Measurements from ENCODE around the gene SLC41A3.
"Not testable (repeated sequence)": the region's sequence is repeated elsewhere in the genome, so short reads cannot be mapped to it uniquely, and the experiment has no call there.

SLC41A3 gene

DNA sequence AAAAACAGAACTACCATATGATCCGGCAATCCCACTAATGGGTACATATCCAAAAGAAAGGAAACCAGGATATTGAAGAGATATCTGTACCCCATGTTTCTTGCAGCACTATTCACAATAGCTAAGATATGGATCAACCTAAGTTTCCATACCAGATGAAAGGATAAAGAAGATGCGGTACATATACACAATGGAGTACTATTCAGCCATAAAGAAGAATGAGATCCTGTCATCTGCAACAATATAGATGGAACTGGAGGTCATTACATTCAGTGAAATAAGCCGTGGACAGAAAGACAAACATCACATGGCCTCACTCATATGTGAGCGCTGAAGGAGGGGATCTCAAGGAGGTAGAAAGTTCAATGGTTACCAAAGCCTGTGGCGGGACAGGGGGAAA, 3.0 kb downstream of the SLC41A3 start:
- DNase-seq, result no peak

GRCh38 chr3:126078866-126079265, 5.1 kb downstream of the SLC41A3 start:
- DNase-seq, result no peak

DNA sequence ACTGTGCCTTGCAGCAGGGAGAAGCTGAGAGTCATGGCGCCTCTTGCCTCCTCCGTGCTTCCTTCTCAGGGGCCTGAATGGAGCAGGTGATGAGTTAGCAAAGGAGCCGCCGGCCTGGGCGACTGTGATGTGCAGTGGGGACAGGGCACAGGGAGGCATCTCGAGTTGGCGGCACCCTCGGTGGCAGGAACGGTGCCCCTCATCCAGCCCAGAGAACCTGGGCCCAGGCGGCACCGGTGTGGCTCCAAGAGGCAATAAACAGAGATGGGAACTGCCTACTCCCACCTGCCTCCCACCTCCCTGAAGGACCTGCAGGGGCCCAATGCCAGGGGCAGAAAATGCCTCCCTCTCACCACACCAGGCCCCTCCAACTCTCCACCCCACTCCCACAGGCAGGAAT, 6.2 kb downstream of the SLC41A3 start:
- DNase-seq, result no peak

DNA sequence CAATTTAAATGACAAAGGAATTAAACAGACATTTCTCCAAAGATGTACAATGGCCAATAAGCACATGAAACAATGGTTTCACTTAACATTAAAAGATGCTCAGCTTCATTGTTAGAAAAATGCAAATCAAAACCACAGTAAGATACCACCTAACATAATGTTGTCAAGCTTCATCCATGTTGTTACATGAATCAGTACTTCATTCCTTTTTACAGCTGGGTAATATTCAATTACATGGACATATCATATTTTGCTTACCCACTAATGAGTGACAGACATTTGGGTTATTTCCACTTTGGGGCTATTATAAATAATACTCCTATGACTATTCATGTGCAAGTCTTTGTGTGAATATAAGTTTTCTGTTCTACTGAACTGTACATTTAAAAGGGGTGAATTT, 7.8 kb downstream of the SLC41A3 start:
- DNase-seq, result no peak

DNA sequence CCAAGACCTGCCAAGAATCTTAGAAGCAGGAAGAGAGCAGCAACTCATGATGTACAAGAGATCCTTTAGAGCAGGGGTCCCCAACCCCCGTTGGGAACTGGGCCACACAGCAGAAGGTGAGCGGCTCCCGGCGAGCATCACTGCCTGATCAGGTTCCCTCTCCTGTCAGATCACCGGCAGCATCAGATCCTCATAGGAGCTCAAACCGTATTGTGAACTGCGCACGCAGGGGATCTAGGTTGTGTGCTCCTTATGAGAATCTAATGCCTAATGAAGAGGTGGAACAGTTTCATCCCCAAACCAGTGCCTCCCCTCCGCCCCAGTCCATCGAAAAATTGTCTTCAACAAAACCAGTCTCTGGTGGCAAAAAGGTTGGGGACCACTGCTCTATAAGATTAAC, 13.8 kb downstream of the SLC41A3 start:
- no peak for DNase-seq

GRCh38 chr3:126067959-126068358, 16.0 kb downstream of the SLC41A3 start:
- DNase-seq, result no peak

DNA sequence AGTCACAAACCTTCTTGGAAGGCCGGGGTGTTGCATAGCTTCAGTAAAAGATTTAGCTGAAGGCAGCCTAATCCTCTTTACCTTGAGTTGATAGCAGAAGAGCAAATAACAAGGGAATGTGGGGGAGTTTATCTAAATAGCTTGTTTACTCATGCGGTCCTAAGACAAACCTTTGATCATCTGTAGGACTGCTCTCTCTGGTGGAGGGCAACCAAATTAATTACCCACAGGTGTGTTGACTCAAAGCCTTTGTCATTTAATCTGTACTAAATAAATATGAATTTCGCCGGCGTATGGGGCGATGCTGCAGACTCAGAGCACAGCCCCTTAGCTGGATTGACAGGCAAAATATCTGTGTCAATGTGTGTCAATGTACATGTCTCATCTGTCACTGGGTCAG, 17.2 kb downstream of the SLC41A3 start:
- not testable (repeated sequence) for DNase-seq

GRCh38 chr3:126065876-126066275, 18.0 kb downstream of the SLC41A3 start:
- no peak for DNase-seq

- no peak for DNase-seq
These were observed 19.2 kb downstream of the SLC41A3 start for GRCh38 chr3:126064627-126065258.

DNA sequence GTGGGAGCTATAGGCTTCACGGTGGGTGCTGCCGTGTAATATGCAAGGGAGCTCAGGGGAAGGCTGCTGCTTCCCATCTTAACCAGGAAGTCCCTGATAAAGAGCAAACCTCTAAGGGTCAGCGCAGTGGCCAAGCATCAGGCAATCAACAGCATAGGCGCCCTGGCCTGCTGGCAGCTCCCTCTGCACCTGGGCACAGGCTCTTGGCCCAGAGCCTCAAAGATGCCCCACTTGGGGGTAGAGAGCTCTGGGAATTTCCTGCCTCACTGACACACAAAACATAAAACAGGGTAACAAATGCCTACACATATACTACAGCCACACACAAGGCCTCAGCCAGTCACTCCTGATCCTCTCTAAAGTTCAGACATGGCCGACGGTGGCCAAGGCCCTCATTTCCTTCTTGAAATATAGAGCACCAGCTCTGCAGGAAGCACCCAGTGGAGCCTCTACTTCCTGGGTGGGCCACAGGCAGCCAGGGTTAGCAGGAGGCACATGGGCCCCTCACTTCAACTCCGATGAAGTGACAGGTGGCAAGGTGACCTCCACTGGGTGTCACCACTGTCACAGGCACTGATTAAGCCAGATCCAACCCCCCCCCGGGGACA, 20.5 kb downstream of the SLC41A3 start:
- no peak for DNase-seq

GRCh38 chr3:126061301-126062032, 22.5 kb downstream of the SLC41A3 start:
- no peak for DNase-seq

GRCh38 chr3:126060613-126061145, 23.2 kb downstream of the SLC41A3 start:
- no peak for DNase-seq

DNA sequence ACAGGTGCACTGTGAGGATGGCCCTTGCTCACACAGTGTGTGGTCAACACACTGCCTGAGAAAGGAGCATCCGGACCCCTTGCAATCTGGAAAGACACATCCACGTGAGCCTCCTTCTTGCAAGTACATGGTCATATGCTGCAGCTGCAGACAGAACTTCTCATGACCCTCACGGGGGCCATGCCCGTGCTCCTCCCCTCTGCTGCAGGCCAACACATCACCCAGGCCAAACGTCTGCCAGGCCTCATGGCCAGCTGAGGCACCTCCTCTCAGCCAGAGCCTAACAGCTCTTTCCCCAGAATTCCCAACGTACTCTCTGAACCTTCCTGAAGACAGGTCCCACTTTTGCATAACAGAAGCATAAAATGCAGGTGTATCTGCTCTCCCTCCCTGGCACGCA, 25.3 kb downstream of the SLC41A3 start:
- DNase-seq, result no peak

GRCh38 chr3:126057936-126058335, 26.0 kb downstream of the SLC41A3 start:
- DNase-seq, result no peak

- no peak for DNase-seq
These were observed 26.5 kb downstream of the SLC41A3 start for GRCh38 chr3:126057501-126057819.

DNA sequence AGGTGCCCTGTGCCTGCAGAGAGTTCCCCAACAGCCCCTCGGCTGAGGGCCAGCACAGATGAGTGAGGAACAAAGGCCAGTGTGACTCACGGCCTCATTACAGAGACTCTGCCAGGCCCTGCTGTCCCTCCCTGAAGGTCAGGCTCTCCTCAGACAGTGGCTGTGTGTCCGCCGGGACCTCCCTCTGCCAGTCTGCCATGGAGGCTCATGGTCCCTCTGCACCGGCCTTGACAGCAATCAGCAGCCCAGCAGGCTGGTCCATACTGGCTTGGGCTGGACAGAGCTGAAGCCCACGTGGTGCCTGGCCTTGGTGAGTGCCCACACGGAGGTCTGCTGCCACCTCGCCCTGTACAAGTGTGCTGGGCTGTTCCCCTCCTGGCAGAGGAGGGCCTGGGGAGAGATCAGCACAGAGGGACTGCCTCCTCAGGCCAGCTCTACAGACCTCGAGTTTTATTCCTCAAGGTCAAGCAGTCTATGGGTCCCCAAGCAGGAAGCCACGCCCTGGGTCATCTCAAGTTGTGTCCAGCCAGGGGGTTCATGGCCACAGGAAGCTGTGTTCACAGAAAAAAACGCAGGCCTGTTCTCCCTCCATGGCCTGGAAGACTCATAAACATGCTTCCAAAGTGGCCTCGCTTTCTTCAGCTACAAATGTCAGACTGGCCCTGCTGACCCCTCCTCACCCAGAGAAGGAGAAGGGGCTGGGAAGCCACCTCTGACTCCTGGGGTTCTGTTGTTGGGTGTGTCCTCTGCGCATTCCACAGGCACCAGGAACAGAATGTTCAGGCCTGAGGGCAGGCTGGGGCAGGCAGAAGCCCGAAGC, 27.0 kb downstream of the SLC41A3 start:
- no peak for DNase-seq

DNA sequence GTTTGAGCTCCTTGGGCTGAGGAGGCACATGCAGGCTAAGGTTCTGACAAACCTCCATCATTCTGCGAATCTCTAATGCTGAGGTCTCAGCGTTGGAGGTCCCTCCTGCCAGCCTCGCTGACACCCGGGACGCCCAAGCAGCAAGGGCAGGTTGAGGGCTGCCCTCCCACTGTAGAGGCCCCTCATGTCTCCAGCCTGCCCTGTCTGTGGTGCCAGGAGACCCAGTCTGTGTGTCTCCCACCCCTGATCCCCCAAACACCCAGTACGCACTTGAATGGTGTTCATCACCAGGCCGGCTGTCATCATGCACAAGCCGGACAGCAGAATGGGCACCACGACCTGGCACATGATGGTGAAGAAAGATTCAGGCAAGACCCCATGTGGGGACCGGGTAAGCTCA, 27.8 kb downstream of the SLC41A3 start:
- no peak for DNase-seq

- no peak for DNase-seq
These were observed 29.1 kb downstream of the SLC41A3 start for GRCh38 chr3:126054870-126055269.

- no peak for DNase-seq
These were observed 29.9 kb downstream of the SLC41A3 start for GRCh38 chr3:126053949-126054569.

DNA sequence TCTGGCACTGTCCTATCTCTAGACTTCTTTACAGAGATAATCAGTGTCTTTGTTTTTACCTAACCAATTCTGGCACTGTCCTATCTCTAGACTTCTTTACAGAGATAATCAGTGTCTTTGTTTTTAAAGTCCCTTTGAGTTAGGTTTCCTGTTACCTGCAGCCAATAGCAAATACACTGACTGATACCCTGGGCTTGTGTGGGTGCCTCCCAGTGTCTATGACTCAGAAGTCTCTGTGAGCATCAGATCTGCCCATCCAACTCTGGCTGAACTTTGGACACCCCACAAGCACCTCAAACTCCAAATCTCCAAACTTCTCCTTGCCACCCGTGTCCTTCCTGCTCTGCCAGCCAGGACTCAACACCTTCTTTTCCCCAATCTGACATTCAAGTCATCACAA, 30.4 kb downstream of the SLC41A3 start:
- DNase-seq, result no peak

DNA sequence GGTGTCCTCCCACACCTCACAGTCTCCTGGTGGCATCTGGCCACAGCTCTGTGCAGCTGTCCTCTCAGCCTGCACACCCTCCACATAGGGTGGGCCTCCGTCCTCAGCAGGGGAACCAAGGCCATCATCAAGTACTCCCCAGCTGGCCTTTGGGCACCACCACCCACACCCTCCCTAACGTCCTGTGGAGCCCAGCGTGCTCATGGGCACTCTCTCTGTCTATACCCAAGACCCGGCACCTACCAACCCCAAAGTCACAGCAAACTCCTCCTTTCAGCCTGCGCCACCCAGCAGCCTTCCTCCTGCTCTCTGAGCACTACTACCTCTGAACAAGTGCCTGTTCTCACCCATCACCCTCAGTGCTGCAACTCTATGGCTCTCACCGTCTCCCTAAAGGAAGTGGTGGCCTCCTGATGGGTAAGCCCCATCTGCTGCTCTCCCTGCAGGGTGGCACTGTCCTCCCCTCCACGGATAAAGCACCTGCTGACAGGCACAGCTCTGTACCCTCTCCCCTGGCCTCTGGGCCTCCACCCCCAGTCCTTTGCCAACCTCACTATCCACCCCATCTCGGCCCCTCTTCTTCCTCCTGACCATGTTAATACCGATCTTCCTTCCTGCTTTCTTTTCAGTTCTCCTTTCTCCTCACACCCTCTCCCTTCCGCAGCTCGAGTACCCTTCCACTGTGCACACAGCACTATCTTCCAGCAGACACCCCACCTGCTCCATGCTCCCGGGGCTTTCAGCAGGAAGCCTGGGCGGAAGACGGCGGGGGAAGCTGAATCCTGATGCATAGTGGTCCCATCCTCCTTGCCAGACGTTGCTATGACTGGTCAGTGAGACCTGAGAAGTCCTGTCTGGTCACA, 31.5 kb downstream of the SLC41A3 start:
- no peak for DNase-seq

GRCh38 chr3:126051741-126052140, 32.2 kb downstream of the SLC41A3 start:
- no peak for DNase-seq
